Suppressor macrophage treated with lipopolysaccharide for 1 hour (primary cell): ENCODE results near the gene HCST.
A peak's percentile ranks its signal among the peaks of the same experiment; 100 is the strongest.

Experiments
- DNase-seq, 3 donors: peaks; one replicate each; pipeline ENCODE4 v3.0.0-alpha.2; 2020 to 2022

Gene HCST, protein sequence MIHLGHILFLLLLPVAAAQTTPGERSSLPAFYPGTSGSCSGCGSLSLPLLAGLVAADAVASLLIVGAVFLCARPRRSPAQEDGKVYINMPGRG

DNA sequence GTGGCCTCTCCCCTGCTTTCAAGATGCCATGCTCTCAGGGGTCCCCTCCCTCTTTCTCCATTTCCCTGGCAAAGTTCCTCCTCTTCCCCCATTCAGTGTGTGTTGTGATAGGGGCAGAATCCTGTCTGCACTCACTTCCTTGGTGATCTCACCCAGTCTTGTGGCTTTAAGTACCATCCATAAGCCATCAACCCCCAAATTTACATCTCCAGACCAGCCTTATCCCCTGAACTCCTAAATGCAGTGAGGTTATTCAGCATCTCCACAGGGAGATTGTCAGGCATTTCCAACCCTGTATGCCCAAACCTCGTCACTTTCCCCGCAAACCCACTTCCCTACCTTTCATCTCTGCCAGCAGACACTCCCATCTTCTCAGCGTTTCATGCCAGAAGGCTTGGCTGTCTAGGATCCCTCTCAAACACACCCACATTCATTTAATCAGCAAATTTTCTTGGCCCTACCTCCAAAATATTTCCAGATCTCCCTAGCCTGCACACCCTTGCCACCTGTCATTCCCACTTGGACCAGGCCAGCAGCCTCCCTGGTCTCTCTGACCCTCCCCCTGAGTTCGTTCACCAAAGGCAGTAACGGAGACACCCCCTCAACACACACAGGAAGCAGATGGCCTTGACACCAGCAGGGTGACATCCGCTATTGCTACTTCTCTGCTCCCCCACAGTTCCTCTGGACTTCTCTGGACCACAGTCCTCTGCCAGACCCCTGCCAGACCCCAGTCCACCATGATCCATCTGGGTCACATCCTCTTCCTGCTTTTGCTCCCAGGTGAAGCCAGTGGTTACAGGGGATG, at the start of gene HCST:
Gene HCST (plus strand): TSS at position 676 of the 808 bp plus-strand sequence. CDS start 65 bp downstream, at position 741.
- DNase-seq: peak; percentile 59 to 69 (median 67)

DNA sequence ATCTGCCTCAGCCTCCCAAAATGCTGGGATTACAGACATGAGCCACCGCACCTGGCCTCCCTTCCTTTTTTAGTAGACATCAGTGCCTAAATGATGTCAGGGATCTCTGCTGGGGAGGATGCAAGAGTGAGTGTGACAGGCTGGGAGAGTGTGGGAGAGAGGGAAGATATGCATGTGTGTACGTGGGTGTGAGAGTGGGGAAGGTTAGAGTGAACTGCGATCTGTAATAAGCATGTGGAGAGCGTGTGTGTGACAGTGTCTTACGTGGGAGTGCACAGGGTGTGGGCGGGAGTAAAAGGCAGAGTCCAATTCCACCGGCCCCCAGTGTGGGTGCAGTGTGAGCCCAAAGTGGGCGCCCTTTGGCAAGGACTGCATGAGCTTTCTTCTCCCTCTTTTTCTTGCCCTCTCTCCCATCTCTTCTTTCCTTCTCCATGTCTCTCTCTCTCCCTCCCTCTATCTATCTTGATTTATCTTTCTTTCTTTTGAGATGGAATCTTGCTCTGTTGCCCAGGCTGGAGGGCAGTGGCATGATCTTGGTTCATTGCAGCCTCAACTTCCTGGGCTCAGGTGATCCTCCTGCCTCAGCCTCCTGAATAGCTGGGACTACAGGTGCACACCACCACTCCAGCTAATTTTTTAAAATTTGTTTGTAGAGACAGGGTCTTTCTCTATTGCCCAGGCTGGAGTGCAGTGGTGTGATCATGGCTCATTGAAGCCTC, 49.1 kb upstream of the HCST start:
- DNase-seq: no peak

DNA sequence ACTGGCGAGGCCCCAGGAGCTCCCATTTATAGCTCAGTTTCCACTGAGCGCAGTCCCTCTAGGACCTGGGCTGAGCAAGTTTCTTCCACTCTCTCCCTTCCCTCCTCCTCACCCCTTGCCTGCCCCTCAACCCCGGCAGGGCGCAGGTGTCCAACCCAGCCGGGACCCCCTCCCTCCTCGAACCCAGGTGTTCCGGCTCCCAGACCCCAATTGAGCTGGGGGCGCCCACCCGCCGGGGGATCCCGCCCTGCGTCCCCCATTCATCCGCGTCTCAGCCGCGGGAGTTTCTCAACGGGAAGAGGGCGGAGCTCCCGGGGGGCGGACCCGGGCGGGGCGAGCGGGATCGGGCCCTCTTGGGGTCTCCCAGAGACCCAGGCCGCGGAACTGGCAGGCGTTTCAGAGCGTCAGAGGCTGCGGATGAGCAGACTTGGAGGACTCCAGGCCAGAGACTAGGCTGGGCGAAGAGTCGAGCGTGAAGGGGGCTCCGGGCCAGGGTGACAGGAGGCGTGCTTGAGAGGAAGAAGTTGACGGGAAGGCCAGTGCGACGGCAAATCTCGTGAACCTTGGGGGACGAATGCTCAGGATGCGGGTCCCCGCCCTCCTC, 45.7 kb upstream of the HCST start, which contains the start of gene KIRREL2:
Gene KIRREL2 (plus strand): TSS at position 366 of the 604 bp plus-strand sequence. CDS start 209 bp downstream, at position 575.
- peak in 1 of 3 donors; percentile 31 for DNase-seq

DNA sequence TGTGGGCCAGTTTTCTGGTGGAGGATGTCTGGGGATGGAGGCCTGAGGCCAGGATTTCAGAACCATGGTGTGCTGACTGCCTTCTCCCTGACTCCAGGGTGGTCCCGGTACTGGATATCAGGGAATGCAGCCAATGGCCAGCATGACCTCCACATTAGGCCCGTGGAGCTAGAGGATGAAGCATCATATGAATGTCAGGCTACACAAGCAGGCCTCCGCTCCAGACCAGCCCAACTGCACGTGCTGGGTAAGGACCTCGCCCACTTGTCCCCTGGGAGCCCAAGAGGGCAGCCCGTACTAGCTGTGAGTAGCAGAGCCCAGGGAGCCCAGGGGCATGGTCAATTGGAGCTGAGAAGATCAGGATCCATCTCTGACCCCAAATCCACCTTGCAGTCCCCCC, 44.0 kb upstream of the HCST start:
- no peak for DNase-seq

DNA sequence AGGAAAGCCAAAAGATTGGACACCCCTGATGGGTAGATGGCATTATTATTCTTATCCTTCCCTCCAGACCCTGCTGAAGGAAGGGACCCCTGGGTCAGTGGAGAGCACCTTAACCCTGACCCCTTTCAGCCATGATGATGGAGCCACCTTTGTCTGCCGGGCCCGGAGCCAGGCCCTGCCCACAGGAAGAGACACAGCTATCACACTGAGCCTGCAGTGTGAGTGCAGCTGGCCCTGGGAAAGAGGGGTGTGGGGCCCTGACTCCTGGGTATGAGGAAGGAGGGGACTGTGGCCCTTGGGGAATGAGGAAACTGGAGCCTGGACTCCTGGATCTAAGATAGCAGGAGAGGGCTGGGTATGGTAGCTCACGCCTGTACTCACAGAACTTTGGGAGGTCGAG, 42.9 kb upstream of the HCST start:
- DNase-seq: no peak

DNA sequence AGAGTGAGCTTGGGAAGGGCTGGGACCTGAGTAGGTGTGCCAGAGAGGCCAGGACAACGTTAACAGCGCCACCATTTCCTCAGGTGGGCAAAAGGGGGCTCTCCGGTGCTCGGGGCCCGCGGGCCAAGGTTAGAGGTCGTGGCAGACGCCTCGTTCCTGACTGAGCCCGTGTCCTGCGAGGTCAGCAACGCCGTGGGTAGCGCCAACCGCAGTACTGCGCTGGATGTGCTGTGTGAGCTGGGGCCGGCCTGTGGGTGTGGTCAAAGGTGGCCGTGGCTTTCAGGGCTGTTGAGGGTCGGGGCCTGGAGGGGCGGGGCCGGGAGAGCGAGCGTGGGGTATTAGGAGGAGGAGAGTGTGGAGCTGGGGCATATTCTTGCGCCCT, 41.9 kb upstream of the HCST start:
- no peak for DNase-seq

DNA sequence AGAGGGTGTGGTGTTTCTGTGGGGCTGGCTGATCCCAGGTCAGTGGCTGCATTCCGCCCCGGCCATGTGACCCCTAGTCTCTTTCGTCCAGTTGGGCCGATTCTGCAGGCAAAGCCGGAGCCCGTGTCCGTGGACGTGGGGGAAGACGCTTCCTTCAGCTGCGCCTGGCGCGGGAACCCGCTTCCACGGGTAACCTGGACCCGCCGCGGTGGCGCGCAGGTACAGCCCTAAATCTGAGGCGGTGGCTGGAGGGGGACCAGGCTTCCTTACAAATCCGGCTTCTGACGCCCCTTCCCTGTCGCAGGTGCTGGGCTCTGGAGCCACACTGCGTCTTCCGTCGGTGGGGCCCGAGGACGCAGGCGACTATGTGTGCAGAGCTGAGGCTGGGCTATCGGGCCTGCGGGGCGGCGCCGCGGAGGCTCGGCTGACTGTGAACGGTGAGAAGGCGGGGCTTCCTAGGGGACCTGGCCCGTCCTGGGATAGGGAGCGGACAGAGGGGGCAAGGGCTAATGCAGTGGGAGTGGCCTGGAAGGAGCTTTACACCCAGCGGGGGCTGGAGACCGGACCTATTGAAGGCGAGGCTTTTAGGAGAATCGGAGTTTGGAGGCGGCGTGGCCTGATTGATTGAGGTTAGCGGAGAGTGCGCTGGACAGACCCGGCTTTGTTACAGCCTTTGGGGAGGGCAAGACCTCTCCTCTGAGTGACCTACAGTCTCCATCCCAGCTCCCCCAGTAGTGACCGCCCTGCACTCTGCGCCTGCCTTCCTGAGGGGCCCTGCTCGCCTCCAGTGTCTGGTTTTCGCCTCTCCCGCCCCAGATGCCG, 41.3 kb upstream of the HCST start:
- DNase-seq: no peak

DNA sequence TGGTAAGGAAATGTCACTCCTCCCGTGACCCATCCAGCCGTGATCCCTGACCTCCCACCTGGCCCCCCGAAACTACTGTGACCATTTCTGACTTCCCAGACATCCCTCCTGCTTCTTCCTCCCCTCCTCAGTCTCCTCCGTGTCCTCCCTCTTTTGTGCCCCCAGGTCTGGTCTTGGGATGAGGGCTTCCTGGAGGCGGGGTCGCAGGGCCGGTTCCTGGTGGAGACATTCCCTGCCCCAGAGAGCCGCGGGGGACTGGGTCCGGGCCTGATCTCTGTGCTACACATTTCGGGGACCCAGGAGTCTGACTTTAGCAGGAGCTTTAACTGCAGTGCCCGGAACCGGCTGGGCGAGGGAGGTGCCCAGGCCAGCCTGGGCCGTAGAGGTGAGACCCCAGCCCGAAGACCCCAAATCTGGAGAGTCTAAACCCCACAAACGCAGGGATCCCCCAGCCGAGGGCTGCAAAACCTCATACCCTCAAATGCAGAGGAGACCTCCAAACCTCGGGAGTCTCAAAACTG, 40.6 kb upstream of the HCST start:
- no peak for DNase-seq

DNA sequence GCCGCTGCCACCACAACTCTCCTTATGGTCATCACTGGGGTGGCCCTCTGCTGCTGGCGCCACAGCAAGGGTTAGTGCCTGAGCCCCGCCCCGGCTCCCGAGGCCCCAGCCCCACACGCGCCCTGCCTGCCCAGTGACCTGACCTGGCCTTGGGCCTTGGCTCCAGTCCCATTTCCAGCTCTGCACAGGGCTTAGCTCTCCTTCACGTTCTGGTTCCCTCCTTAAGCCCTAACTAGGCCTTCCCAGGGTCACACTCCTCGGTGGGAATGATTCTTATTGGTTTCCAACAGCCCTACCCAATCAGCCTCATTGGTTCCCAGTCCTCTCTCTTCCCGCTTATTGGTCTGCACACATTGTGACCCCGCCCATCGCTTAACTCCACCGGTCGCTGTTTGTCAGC, 39.8 kb upstream of the HCST start:
- DNase-seq: no peak

DNA sequence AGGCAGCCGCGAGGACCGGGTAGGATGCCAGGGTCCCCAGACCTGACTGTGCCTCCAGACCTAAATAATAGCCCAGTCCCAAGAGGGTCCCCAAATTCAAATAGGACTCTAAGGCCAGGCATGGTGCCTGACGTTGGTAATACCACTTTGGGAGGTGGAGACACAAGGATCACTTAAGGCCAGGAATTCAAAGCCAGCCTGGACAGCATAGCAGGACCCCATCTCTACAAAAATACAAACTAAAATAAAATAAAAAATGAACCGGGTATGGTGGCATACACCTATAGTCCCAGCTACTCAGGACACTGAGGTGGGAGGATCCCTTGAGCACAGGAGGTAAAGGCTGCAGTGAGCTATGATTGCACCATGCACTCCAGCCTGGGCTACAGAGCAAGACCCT, 39.3 kb upstream of the HCST start:
- DNase-seq: no peak

DNA sequence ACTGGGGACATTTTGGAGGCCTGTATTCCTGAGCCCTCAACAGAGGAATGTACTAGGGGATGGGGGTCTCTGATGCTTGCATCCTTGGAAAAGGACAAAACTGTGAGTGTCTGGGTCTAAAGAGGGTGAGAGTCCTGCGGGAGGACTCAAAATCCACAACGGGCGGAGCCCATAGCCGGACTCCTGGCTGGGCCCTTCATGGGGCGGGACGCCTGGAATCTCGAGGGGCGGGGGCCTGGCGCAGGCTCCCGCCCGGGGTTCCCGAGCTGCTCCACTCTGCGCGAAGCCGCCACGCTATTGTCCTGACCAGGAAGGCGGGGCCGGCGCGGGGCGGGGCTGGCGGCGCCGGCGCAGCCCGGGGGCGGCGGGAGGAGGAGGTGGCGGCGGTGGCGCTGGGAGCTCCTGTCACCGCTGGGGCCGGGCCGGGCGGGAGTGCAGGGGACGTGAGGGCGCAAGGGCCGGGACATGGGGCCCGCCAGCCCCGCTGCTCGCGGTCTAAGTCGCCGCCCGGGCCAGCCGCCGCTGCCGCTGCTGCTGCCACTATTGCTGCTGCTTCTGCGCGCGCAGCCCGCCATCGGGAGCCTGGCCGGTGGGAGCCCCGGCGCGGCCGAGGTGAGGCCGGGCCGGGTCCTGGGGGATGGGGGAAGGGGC, 34.0 kb upstream of the HCST start, which contains the start of gene APLP1:
Gene APLP1 (plus strand): TSS at position 403 of the 651 bp plus-strand sequence. CDS start 63 bp downstream, at position 466.
- DNase-seq: peak; percentile 49 to 88 (median 72)

DNA sequence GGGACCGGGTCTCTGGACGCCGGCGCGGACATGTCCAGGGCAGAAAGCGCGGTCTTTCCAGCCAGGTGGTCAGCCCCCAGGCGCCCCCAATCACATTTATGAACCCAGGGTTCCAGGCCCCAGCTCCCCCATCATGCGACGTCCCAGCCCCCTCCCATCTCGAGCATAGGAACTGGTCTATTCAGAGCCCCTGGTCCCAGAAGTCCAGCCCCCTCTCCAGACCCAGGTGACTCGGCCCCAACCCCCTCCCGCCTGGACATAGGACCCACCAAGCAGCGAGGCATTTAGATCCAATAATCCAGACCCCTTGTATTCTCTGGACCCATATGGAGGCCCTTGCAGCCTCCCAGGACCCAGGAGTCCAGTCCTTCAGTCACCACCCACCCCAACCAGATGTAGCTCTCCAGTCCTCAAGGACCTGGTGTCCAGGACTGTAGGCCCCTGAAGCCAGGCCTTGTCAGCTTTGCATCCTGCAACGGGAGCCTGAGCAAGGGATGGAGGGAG, 33.5 kb upstream of the HCST start:
- no peak for DNase-seq

DNA sequence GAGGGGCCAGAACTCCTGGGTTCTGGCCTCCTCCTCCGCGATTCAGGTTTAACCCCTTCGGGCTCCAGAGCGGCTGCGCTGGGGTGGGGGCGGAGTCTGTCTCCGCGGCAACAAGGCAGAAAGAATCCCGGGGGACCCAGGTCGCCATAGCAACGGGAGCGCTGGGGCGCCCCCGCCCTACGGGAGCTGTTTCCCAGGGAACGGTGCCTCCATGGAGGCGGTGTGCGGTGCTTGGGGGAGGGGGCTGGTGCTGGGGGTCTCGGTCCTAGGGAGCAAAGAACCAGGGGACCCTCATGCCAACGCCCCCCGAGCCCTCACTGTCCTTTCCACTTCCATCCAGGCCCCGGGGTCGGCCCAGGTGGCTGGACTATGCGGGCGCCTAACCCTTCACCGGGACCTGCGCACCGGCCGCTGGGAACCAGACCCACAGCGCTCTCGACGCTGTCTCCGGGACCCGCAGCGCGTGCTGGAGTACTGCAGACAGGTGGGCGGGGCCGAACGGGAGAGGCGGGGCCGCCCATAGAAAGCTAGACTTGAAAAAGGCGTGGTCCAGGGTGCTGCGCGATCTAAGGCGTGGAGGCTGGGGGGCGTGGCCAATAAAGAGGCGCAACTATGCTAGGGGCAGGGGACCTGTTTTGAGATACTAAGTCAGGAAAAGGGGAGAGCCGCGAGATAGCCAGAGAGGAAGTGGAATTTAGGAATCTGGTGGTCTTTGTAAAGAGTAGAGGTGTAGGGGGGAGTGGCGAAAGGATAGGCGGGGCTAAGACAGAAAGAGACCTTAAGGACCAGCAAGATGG, 32.8 kb upstream of the HCST start:
- DNase-seq: peak; percentile 79 to 90 (median 80)

DNA sequence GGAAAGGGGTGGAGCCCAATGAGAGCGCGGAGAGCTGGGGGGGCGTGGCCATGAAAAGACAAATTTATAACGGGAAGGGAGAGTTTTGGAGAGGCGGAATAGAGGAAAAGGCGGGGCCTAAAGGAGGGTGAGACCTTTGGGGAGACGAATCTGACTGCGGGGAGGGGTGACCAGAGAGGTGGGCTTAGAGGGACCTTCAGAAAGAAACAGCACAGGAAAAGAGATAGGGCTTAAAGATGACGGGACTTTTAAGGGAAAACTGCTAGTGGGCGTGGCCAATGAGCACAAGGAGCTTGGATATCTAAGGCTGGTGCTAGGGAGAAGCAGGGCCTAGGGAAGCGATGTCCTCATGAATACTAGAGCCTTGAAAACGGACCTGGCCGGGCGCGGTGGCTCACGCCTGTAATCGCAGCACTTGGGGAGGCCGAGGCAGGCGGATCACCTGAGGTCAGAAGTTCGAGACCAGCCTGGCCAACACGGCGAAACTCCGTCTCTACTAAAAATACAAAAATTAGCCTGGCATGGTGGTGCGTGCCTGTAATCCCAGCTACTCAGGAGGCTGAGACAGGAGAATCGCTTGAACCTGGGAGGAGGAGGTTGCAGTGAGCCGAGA, 32.1 kb upstream of the HCST start:
- DNase-seq: peak; percentile 44 to 63 (median 44)

DNA sequence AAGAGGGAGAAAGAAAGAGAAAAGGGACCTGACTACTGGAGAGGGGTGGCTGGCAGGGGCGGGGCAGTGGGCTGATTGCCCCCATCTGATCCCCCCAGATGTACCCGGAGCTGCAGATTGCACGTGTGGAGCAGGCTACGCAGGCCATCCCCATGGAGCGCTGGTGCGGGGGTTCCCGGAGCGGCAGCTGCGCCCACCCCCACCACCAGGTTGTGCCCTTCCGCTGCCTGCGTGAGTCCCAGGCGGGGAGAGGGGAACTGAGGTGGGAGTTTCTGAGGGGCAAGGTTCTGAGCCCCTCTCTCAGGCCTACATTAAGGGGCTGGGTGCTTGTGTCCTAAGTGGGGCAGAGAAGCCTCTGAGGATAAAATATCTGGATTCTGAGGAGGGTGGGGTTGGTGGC, 31.5 kb upstream of the HCST start:
- DNase-seq: no peak

DNA sequence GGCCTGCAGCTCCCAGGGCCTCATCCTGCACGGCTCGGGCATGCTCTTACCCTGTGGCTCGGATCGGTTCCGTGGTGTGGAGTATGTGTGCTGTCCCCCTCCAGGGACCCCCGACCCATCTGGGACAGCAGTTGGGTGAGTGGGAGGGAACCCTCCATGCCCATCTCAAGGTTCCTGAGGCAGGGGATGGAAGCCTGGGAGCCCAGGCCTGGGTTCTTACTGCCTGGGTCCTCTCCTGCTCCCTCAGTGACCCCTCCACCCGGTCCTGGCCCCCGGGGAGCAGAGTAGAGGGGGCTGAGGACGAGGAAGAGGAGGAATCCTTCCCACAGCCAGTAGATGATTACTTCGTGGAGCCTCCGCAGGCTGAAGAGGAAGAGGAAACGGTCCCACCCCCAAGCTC, 30.7 kb upstream of the HCST start:
- DNase-seq: no peak

DNA sequence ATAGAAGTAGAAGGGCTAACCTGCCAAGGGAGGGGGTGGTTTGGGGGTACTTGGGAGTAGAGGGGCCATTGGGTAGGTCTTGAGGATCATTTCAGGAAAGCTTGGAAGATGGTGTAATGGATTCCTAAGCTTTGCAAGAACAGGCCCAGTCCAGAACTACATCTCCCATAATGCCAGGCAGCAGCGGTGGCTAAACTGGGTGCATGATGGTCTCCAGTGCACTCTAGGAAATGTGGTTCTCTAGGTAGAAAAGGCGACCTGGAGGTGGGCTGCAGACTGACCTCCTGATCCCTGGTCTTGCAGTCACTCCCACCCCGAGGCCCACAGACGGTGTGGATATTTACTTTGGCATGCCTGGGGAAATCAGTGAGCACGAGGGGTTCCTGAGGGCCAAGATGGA, 30.1 kb upstream of the HCST start:
- no peak for DNase-seq

DNA sequence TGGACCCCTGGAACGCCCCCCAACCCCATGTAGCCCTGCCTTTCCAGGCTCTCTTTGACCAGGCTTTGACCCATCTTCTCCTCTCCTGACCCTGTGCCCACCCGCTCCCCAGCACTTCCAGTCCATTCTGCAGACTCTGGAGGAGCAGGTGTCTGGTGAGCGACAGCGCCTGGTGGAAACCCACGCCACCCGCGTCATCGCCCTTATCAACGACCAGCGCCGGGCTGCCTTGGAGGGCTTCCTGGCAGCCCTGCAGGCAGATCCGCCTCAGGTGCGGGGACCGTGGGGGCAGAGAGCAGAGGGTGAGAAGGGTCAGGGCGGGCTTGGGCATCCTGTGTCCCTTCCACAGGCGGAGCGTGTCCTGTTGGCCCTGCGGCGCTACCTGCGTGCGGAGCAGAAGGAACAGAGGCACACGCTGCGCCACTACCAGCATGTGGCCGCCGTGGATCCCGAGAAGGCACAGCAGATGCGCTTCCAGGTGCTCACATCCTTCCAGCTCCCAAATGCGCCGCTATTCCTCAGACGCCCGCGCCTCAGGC, 27.9 kb upstream of the HCST start:
- DNase-seq: no peak

DNA sequence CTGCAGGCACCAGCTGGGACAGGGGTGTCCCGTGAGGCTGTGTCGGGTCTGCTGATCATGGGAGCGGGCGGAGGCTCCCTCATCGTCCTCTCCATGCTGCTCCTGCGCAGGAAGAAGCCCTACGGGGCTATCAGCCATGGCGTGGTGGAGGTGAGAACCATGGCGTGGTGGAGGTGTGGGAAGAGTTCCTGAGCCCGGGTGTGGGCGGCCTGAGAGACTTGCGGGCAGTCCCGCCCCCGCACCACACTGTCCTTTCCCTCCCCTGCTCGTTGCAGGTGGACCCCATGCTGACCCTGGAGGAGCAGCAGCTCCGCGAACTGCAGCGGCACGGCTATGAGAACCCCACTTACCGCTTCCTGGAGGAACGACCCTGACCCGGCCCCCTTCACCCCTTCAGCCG, 23.3 kb upstream of the HCST start:
- no peak for DNase-seq

DNA sequence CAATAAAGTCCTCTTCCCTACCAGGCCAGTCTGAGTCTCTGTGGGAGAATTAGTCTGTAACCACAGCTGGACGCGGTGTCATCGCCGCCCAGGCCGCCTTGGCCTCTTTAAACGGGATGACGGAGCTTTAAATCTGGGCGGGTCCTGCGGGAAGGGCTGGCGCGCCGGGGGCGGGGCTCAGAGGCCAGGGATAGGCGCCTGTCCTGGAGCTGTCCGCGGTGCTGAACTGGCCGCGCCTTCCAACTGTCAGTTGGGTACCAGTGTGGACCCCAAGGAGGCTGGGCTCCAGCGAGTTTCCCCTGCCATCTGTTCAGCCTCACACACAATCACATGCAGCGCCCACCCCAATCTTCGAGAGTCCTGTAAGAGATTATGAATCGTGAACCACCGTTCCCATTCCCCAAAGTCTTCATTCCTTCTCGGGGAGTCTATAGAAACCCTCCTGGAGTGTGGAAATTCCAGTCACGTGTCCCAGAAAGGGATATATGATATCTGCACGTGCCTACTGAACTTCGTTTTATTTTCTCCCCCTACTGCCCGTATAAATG, 22.5 kb upstream of the HCST start:
- DNase-seq: peak; percentile 95 to 99 (median 98)
